ENCODE measurements around the gene SYDE2. TPM values are rescaled to one million over a fixed set of nuclear protein-coding genes. Genes with fewer than 3 reads are reported as not detected.

SYDE2 gene
- polyA plus RNA-seq, 1 of the 3 experiments (the other 2 are of a cell fraction), result not detected

DNA sequence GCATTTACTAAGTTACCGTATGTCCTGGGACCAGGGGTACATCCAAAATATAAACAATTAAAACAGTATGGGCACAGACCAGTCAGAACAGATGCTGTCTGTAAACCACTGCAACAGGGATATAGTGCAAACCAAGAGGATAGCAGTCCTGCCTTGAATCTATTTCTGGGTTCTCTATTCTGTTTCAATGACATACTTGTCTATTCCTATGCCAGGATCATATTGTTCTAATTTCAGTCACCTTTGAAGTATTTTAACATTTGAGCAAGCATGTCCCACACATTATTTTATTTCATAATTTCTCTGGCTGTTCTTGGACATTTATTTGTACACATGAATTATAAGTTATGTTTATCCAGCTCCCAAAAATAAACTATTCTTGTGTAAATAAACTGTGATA, 28.2 kb upstream of the SYDE2 start (continued):
- TF ChIP-seq TEAD4 (IDR thresholded peaks at IDR 0.05; ENCODE audit: borderline replicate concordance, insufficient read depth), result no peak
- TF ChIP-seq, protein P1, sequence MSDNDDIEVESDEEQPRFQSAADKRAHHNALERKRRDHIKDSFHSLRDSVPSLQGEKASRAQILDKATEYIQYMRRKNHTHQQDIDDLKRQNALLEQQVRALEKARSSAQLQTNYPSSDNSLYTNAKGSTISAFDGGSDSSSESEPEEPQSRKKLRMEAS (IDR thresholded peaks at IDR 0.05; ENCODE audit: low read depth), result no peak
- TF ChIP-seq EP300 (IDR thresholded peaks at IDR 0.05; ENCODE audit: borderline replicate concordance in 1 of 2, low read depth in 1 of 2, low read length in 1 of 2), result no peak
- no peak for TF ChIP-seq ZBTB33 (IDR thresholded peaks at IDR 0.05; ENCODE audit: borderline replicate concordance, low read depth)
- TF ChIP-seq, protein P2, sequence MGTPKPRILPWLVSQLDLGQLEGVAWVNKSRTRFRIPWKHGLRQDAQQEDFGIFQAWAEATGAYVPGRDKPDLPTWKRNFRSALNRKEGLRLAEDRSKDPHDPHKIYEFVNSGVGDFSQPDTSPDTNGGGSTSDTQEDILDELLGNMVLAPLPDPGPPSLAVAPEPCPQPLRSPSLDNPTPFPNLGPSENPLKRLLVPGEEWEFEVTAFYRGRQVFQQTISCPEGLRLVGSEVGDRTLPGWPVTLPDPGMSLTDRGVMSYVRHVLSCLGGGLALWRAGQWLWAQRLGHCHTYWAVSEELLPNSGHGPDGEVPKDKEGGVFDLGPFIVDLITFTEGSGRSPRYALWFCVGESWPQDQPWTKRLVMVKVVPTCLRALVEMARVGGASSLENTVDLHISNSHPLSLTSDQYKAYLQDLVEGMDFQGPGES (IDR thresholded peaks at IDR 0.05; ENCODE audit: low read depth, low read length), result no peak
- no peak for TF ChIP-seq GATA2 (CRISPR knock-in tag; IDR thresholded peaks at IDR 0.05)
- no peak for TF ChIP-seq PBX3 (IDR thresholded peaks at IDR 0.05)

DNA sequence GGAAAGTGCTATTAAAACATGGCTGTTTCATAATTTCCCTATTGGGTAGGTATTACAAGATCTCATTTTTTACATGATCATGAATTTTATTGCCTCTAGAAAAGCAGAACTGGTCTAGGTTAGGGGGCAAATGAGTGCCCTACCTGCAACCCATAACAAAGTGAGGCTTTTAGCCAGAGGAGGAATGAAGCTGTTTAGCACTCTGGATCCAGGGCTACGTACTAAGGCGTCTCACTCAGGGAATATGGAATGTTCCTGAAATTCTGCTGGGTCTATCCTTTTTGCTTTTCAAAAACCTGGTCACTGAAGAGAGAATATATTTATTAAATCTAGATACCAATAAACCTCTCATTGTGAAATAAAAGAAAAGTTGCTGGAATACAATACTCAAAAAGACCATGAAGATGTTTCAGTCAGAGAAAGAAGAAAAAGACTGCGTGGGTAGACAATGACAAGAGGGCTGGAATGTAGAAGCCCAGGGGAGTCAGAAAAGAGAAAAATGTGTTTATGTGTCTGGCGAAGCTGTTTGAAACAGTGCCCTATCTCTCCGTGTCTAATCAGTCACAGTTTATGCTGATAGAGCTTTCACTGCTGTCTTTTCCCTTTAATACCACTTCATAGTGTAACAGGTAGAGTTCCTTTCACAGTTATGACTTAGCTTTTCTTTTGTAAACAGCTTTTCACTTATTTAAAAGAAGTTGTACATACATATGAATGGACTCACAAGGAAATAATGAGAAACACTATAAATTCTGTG, 25.0 kb upstream of the SYDE2 start:
- DNase-seq, result no peak
- Histone ChIP-seq H3K4me2 (no peak overlapping the region), H3K79me2 (ENCODE audit: insufficient read depth) (no peaks in the 10 kb centered on the region), H3F3A (replicated peaks; ENCODE audit: insufficient read depth) (peaks cover 4% of the 10 kb centered on the region), H3K27ac (ENCODE audit: low read depth in 2 of 2, low read length in 1 of 2) (no peak overlapping the region), H3K36me3 (replicated peaks in 1 of 2; ENCODE audit: control insufficient read depth in 1 of 2, insufficient read depth in 2 of 2, low read length in 1 of 2) (no peaks in the 10 kb centered on the region), H3K4me1 (ENCODE audit: control insufficient read depth in 1 of 2, insufficient read depth in 2 of 2, low read depth in 1 of 2, low read length in 1 of 2) (no peaks in the 10 kb centered on the region), H2AFZ (ENCODE audit: low read depth) (no peak overlapping the region), H3K9me2 (no peaks in the 10 kb centered on the region), H3K9me3 (no peaks in the 10 kb centered on the region), H3K9ac (no peak overlapping the region), H3K4me3 (ENCODE audit: low read depth in 2 of 2, low read length in 1 of 2) (no peak overlapping the region), H3K27me3 (ENCODE audit: insufficient read depth) (peaks cover 44% of the 10 kb centered on the region), H4K20me1 (ENCODE audit: insufficient read depth) (no peaks in the 10 kb centered on the region)
- no peak for TF ChIP-seq MXI1 (IDR thresholded peaks at IDR 0.05; ENCODE audit: low read depth, low read length)
- no peak for TF ChIP-seq GATA2 (CRISPR knock-in tag; IDR thresholded peaks at IDR 0.05)
- TF ChIP-seq, protein P1 (IDR thresholded peaks at IDR 0.05; ENCODE audit: low read depth), result no peak
- no peak for TF ChIP-seq EZH2phosphoT487 (IDR thresholded peaks at IDR 0.05; ENCODE audit: borderline replicate concordance, low read depth)
- no peak for TF ChIP-seq FOSL2 (IDR thresholded peaks at IDR 0.05; ENCODE audit: borderline replicate concordance, low read depth)
- no peak for TF ChIP-seq NFIC (IDR thresholded peaks at IDR 0.05; ENCODE audit: borderline replicate concordance)
- TF ChIP-seq SIN3A (IDR thresholded peaks at IDR 0.05; ENCODE audit: borderline replicate concordance, low read depth, low read length), result no peak
- TF ChIP-seq FOXM1 (IDR thresholded peaks at IDR 0.05; ENCODE audit: low read depth), result no peak
- TF ChIP-seq RCOR1 (IDR thresholded peaks at IDR 0.05; ENCODE audit: low read length), result no peak
- no peak for TF ChIP-seq PBX3 (IDR thresholded peaks at IDR 0.05)
- no peak for TF ChIP-seq MEF2A (IDR thresholded peaks at IDR 0.05; ENCODE audit: borderline replicate concordance, low read depth)
- CTCF ChIA-PET, result interaction anchor here (0.9 to 2.2 kb wide), 3 partner anchors 10 to 281 kb away, joined by 4 to 7 read pairs (median 6); no protein-coding TSS in a partner anchor
- WGBS (ENCODE audit: low lambda C conversion rate), result 33% methylated on average over 5 of the region's 5 CpGs
- POLR2A ChIA-PET, result no interaction called here
